IMR-90 (cell line): Measurements from ENCODE around the gene HINT2. TPM values are rescaled to one million over a fixed set of nuclear protein-coding genes. Genes with fewer than 3 reads are reported as not detected.

Source experiments
- BHLHE40 ChIP-seq: fragments of 150-350 bp; IDR thresholded peaks from 2 replicates; pipeline ENCODE4 v1.6.1; 2016; ENCODE audit warnings: mild to moderate bottlenecking, low read depth, low read length
- CEBPB ChIP-seq: IDR thresholded peaks from 2 replicates; pipeline ENCODE4 v1.6.1; 2012; ENCODE audit warnings: low read depth, low read length, improper control_type of control experiment
- MAFK ChIP-seq: IDR thresholded peaks from 2 replicates; pipeline ENCODE4 v1.6.1; 2012; ENCODE audit warnings: low read depth, low read length, improper control_type of control experiment
- polyA plus RNA-seq, 3 experiments: library from polyadenylated mRNA; depleted of rRNA; stranded (reverse); fragments of >200 nt; gene quantifications; 2 replicates each; pipeline ENCODE4 v1.2.3, GENCODE V29; 2012; ENCODE audit warnings: low replicate concordance in 1 of 3
- total RNA-seq: library from RNA; depleted of rRNA; stranded (reverse); fragments of >200 nt; gene quantifications from 2 replicates; pipeline ENCODE4 v1.2.3, GENCODE V29; 2012

Gene HINT2
- total and polyA plus RNA-seq, 2 of the 4 experiments (the other 2 are of a cell fraction), result 7.5 to 20.6 TPM

DNA sequence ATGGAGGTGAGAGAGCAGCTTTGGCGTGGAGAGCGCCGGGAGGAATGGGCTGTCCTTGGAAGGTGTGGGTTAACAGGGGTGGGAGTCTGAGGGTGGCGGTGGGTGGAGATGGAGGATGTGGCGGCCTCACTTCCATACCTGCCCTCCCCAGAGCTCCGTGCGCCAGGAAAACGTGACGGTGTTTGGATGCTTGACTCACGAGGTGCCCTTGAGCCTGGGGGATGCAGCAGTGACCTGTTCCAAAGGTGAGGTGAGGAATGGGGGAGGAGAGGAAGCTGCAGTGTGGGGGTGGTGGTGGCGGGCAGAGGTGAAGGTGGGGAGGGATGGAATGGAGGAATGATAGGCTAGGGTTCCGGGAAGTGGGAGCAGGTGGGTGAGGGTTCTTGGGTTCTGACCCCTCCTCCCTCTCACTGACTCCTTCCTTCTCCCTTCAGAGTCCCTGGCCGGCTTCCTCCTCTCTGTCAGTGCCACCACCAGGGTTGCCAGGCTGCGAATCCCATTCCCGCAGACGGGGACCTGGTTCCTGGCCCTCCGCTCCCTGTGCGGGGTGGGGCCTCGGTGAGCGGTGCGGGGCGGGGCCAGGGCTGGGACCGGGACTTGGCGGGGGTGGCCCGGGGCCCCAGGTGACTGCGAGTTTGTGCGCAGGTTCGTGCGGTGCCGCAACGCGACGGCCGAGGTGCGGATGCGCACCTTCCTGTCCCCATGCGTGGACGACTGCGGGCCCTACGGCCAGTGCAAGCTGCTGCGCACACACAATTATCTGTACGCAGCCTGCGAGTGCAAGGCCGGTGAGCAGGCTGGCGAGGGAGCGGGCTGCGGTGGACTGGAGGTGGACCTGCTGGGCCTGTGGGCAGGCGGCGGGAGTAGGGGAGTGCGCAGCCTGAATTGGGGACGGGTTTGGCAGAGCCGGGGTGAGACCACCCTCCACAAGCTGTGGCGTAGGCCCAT is 31.3 kb upstream of the HINT2 start (continued):
- TF ChIP-seq CEBPB (no peak), MAFK (no peak), BHLHE40 (no peak)
